Trophoblast cell (in vitro differentiated cells and primary cell): ENCODE results near the gene ITGA8.

Experiments
- DNase-seq, 2 donors: peaks; one replicate each; pipeline ENCODE4 v3.0.0-alpha.2; 2016
- H2AFZ ChIP-seq: 2 replicates; pipeline ENCODE4 v1.6.1; 2013; ENCODE audit warnings: low read length, moderate library complexity, mild to moderate bottlenecking; ENCODE audit not compliant: insufficient read depth, poor library complexity
- H2AK5ac ChIP-seq: 2 replicates; pipeline ENCODE4 v1.6.1; 2013; ENCODE audit warnings: mild to moderate bottlenecking, low read length
- H2BK120ac ChIP-seq: 2 replicates; pipeline ENCODE4 v1.6.1; 2013; ENCODE audit warnings: low read length, mild to moderate bottlenecking, moderate library complexity; ENCODE audit not compliant: insufficient read depth, poor library complexity
- H2BK12ac ChIP-seq: 2 replicates; pipeline ENCODE4 v1.6.1; 2013; ENCODE audit warnings: mild to moderate bottlenecking, low read length, moderate library complexity
- H2BK5ac ChIP-seq: 2 replicates; pipeline ENCODE4 v1.6.1; 2013; ENCODE audit warnings: low read length, low read depth, moderate library complexity, mild to moderate bottlenecking; ENCODE audit not compliant: poor library complexity
- H3K14ac ChIP-seq: 2 replicates; pipeline ENCODE4 v1.6.1; 2013; ENCODE audit warnings: mild to moderate bottlenecking, low read length
- H3K18ac ChIP-seq: 2 replicates; pipeline ENCODE4 v1.6.1; 2013; ENCODE audit warnings: mild to moderate bottlenecking, low read length
- H3K23ac ChIP-seq: 2 replicates; pipeline ENCODE4 v1.6.1; 2013; ENCODE audit warnings: low read length
- H3K27ac ChIP-seq: 2 replicates; pipeline ENCODE4 v1.5.1; 2013; ENCODE audit warnings: low read depth, mild to moderate bottlenecking, inconsistent platforms, low read length, moderate library complexity
- H3K27me3 ChIP-seq: 2 replicates; pipeline ENCODE4 v1.6.1; 2013; ENCODE audit warnings: inconsistent platforms, mild to moderate bottlenecking, low read length, moderate library complexity; ENCODE audit not compliant: insufficient read depth
- H3K36me3 ChIP-seq, 2 experiments: 1 replicate in 1 of 2; 2 replicates in 1 of 2; pipeline ENCODE4 v1.6.1; 2013; ENCODE audit warnings: low read length in 2 of 2, mild to moderate bottlenecking in 2 of 2, moderate library complexity in 1 of 2; ENCODE audit not compliant: insufficient read depth in 2 of 2, control insufficient read depth in 1 of 2
- H3K4ac ChIP-seq: 2 replicates; pipeline ENCODE4 v1.6.1; 2013; ENCODE audit warnings: low read depth, mild to moderate bottlenecking, low read length, moderate library complexity
- H3K4me1 ChIP-seq, 2 experiments: 1 replicate in 1 of 2; 2 replicates in 1 of 2; pipeline ENCODE4 v1.6.1; 2013; ENCODE audit warnings: low read length in 2 of 2, mild to moderate bottlenecking in 2 of 2, moderate library complexity in 1 of 2; ENCODE audit not compliant: insufficient read depth in 2 of 2, control insufficient read depth in 1 of 2
- H3K4me2 ChIP-seq: 2 replicates; pipeline ENCODE4 v1.6.1; 2013; ENCODE audit warnings: inconsistent platforms, mild to moderate bottlenecking, low read length, moderate library complexity
- H3K4me3 ChIP-seq: 2 replicates; pipeline ENCODE4 v1.5.1; 2013; ENCODE audit warnings: mild to moderate bottlenecking, low read depth, low read length, inconsistent platforms
- H3K79me1 ChIP-seq: one replicate; pipeline ENCODE4 v1.6.1; 2013; ENCODE audit warnings: low read length
- H3K79me2 ChIP-seq: 2 replicates; pipeline ENCODE4 v1.6.1; 2013; ENCODE audit warnings: low read length, mild to moderate bottlenecking; ENCODE audit not compliant: control insufficient read depth, insufficient read depth, poor library complexity
- H3K9ac ChIP-seq: 2 replicates; pipeline ENCODE4 v1.6.1; 2013; ENCODE audit warnings: mild to moderate bottlenecking, low read length
- H3K9me3 ChIP-seq: 2 replicates; pipeline ENCODE4 v1.6.1; 2013; ENCODE audit warnings: low read depth, mild to moderate bottlenecking, control low read depth, inconsistent platforms, low read length; ENCODE audit not compliant: insufficient read depth
- H4K12ac ChIP-seq: 2 replicates; pipeline ENCODE4 v1.6.1; 2013; ENCODE audit warnings: low read depth, mild to moderate bottlenecking, low read length, moderate library complexity
- H4K8ac ChIP-seq: 2 replicates; pipeline ENCODE4 v1.6.1; 2013; ENCODE audit warnings: low read depth, mild to moderate bottlenecking, low read length, moderate library complexity
- H4K91ac ChIP-seq: one replicate; pipeline ENCODE4 v1.6.1; 2013; ENCODE audit warnings: low read depth, mild to moderate bottlenecking, low read length, moderate library complexity
- WGBS: extraction: QIAGEN DNeasy Blood & Tissue Kit; methylation state at CpG from one replicate; pipeline ENCODE4 v1.1.7; 2013; ENCODE audit warnings: missing lambda C conversion rate; ENCODE audit not compliant: insufficient read length, insufficient coverage; ENCODE audit errors: extremely low coverage; 5-methylcytosine and 5-hydroxymethylcytosine counted together

Gene ITGA8

DNA sequence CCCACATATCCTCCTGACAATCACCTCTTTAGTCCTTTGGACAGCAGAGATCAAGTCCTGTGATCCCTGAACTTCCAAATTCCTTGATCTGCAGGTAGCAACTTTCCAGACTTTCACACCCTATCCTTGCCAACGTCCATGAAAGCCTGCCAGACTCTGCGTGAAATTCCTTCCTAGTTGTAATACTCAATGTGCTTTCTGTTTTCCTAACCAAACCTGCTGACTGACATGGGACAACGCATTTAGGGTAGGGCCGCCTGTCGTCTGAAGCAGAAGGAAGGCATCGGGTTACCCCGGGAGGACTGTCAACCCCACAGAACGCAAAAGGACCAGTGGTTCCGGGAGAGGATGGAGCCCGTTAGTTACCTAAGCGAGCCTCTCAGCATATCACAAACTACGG, 23.9 kb downstream of the ITGA8 start:
- Histone ChIP-seq H4K8ac (no peak overlapping the region), H2BK12ac (no peak overlapping the region), H3K79me2 (no peaks in the 10 kb centered on the region), H3K79me1 (no peaks in the 10 kb centered on the region), H2BK5ac (no peak overlapping the region), H4K12ac (no peak overlapping the region), H3K27me3 (no peaks in the 10 kb centered on the region), H2AK5ac (no peak overlapping the region), H3K4me2 (no peak overlapping the region), H3K4me3 (no peak overlapping the region), H3K18ac (no peak overlapping the region), H3K9ac (no peak overlapping the region), H3K9me3 (no peaks in the 10 kb centered on the region), H3K36me3 (no peaks in the 10 kb centered on the region), H3K27ac (no peak overlapping the region), H3K23ac (no peak overlapping the region), H3K14ac (no peak overlapping the region), H4K91ac (no peak overlapping the region), H2AFZ (no peak overlapping the region), H2BK120ac (no peak overlapping the region), H3K4me1 (no peaks in the 10 kb centered on the region), H3K4ac (no peak overlapping the region)
- no peak for DNase-seq
- WGBS, result no CpG with 5 or more reads among the region's 12 CpGs

- no CpG with 5 or more reads among the region's 5 CpGs for WGBS
- no peak overlapping the region for H3K4ac ChIP-seq
These were observed 29.7 kb downstream of the ITGA8 start for GRCh38 chr10:15690031-15690430.

GRCh38 chr10:15684768-15685167, 35.0 kb downstream of the ITGA8 start:
- no peaks in the 10 kb centered on the region for H3K4me1 ChIP-seq
- no peak overlapping the region for H2AK5ac ChIP-seq
- no peak overlapping the region for H2BK5ac ChIP-seq
- no peak overlapping the region for H4K8ac ChIP-seq
- no peak overlapping the region for H3K14ac ChIP-seq
- no peak overlapping the region for H2AFZ ChIP-seq
- H3K4me3 ChIP-seq, result no peak overlapping the region
- H3K27me3 ChIP-seq, result peaks cover 2% of the 10 kb centered on the region
- H4K12ac ChIP-seq, result no peak overlapping the region
- no peak overlapping the region for H3K9ac ChIP-seq
- no peak overlapping the region for H3K27ac ChIP-seq
- no CpG with 5 or more reads among the region's 4 CpGs for WGBS
- no peak overlapping the region for H3K23ac ChIP-seq
- no peaks in the 10 kb centered on the region for H3K36me3 ChIP-seq
- no peak overlapping the region for H3K4ac ChIP-seq
- H3K9me3 ChIP-seq, result no peaks in the 10 kb centered on the region
- H3K4me2 ChIP-seq, result no peak overlapping the region
- no peak overlapping the region for H2BK120ac ChIP-seq
- no peaks in the 10 kb centered on the region for H3K79me2 ChIP-seq
- H4K91ac ChIP-seq, result no peak overlapping the region
- H3K79me1 ChIP-seq, result no peaks in the 10 kb centered on the region
- no peak for DNase-seq
- H3K18ac ChIP-seq, result no peak overlapping the region
- no peak overlapping the region for H2BK12ac ChIP-seq

More at GRCh38 chr10:15690031-15690430, 29.7 kb downstream of the ITGA8 start:
- Histone ChIP-seq H3K9me3 (no peaks in the 10 kb centered on the region), H3K4me2 (no peak overlapping the region), H3K27me3 (peaks cover 2% of the 10 kb centered on the region), H3K14ac (no peak overlapping the region), H2AFZ (no peak overlapping the region), H3K23ac (no peak overlapping the region), H3K4me3 (no peak overlapping the region), H2BK12ac (no peak overlapping the region), H3K36me3 (no peaks in the 10 kb centered on the region), H3K9ac (no peak overlapping the region), H4K91ac (no peak overlapping the region), H4K12ac (no peak overlapping the region), H3K18ac (no peak overlapping the region), H4K8ac (no peak overlapping the region), H3K79me1 (no peaks in the 10 kb centered on the region), H2BK5ac (no peak overlapping the region), H2BK120ac (no peak overlapping the region), H3K4me1 (no peaks in the 10 kb centered on the region), H3K27ac (no peak overlapping the region), H3K79me2 (no peaks in the 10 kb centered on the region), H2AK5ac (no peak overlapping the region)
- DNase-seq, result no peak

DNA sequence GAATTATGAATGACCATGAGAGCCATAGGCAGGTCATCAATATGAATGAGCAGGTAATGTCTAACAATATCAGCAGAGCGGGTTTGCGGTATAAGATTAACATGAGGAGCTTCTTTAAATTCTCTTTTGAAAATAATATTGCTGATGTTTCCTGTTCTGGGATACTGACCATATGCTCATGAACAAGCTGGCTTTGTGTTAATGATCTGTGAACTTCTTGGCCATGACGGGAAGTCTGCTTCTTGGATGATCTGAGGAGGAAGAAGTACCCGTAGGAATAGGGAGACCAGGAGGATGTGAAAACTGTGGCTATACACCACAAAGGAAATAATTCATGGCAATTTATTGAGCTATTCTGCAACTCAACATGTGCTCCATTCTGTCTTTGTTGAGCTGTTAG, 38.6 kb downstream of the ITGA8 start:
- H4K91ac ChIP-seq, result no peak overlapping the region
- H3K36me3 ChIP-seq, result no peaks in the 10 kb centered on the region
- no peak overlapping the region for H2AFZ ChIP-seq
- no peak overlapping the region for H2BK12ac ChIP-seq
- no CpG with 5 or more reads among the region's 4 CpGs for WGBS
- DNase-seq, result no peak
- H3K23ac ChIP-seq, result no peak overlapping the region
- H3K27ac ChIP-seq, result no peak overlapping the region
- no peaks in the 10 kb centered on the region for H3K79me1 ChIP-seq
- H4K8ac ChIP-seq, result no peak overlapping the region
- H3K4me1 ChIP-seq, result no peaks in the 10 kb centered on the region
- no peaks in the 10 kb centered on the region for H3K79me2 ChIP-seq
- H3K9ac ChIP-seq, result no peak overlapping the region
- no peak overlapping the region for H2BK120ac ChIP-seq
- H2BK5ac ChIP-seq, result no peak overlapping the region
- no peak overlapping the region for H3K4me3 ChIP-seq
- no peak overlapping the region for H3K4me2 ChIP-seq
- H3K27me3 ChIP-seq, result no peaks in the 10 kb centered on the region
- no peak overlapping the region for H3K18ac ChIP-seq
- no peak overlapping the region for H4K12ac ChIP-seq
- H2AK5ac ChIP-seq, result no peak overlapping the region
- H3K4ac ChIP-seq, result no peak overlapping the region
- H3K14ac ChIP-seq, result no peak overlapping the region
- H3K9me3 ChIP-seq, result no peaks in the 10 kb centered on the region
